ENCODE results near the gene ST8SIA4.

- TF ChIP-seq, protein P1, sequence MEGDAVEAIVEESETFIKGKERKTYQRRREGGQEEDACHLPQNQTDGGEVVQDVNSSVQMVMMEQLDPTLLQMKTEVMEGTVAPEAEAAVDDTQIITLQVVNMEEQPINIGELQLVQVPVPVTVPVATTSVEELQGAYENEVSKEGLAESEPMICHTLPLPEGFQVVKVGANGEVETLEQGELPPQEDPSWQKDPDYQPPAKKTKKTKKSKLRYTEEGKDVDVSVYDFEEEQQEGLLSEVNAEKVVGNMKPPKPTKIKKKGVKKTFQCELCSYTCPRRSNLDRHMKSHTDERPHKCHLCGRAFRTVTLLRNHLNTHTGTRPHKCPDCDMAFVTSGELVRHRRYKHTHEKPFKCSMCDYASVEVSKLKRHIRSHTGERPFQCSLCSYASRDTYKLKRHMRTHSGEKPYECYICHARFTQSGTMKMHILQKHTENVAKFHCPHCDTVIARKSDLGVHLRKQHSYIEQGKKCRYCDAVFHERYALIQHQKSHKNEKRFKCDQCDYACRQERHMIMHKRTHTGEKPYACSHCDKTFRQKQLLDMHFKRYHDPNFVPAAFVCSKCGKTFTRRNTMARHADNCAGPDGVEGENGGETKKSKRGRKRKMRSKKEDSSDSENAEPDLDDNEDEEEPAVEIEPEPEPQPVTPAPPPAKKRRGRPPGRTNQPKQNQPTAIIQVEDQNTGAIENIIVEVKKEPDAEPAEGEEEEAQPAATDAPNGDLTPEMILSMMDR (IDR thresholded peaks at IDR 0.05) = no peak
- TF ChIP-seq POLR2A (IDR thresholded peaks at IDR 0.05) = no peak
Observed at GRCh38 chr5:100757618-100758017, 145.5 kb downstream of the ST8SIA4 start.

Data from heart left ventricle (tissue), 13 donors.